Prostate gland (tissue), 2 donors: ENCODE results near the gene GMDS. TPM values are rescaled to one million over a fixed set of nuclear protein-coding genes. Genes with fewer than 3 reads are reported as not detected.
"Not testable (repeated sequence)": the region's sequence is repeated elsewhere in the genome, so short reads cannot be mapped to it uniquely, and the experiment has no call there.

Experiments
- DNase-seq: peaks from one replicate; pipeline ENCODE4 v3.0.0-alpha.2; 2019; ENCODE audit warnings: low spot score
- H3K27ac ChIP-seq, 2 donors: fragments of 200-600 bp; sonication (generic); 2 replicates each; pipeline ENCODE4 v1.5.1; 2017 to 2019
- H3K27me3 ChIP-seq: fragments of 200-600 bp; sonication (generic); replicated peaks from 2 replicates; pipeline ENCODE4 v1.5.1; 2019; ENCODE audit not compliant: insufficient read depth
- H3K36me3 ChIP-seq, 2 donors: fragments of 200-600 bp; sonication (generic); 1 replicate in 1 of 2; 2 replicates in 1 of 2; pipeline versions ENCODE4 v1.5.1 to v1.8.1; 2017 to 2019
- H3K4me1 ChIP-seq: fragments of 200-600 bp; sonication (generic); replicated peaks from 2 replicates; pipeline ENCODE4 v1.5.1; 2019
- H3K4me3 ChIP-seq, 2 donors: fragments of 200-600 bp; sonication (generic); 2 replicates each; pipeline ENCODE4 v1.5.1; 2017 to 2019
- H3K9me3 ChIP-seq: fragments of 200-600 bp; sonication (generic); 2 replicates; pipeline ENCODE4 v1.5.1; 2017
- CTCF ChIP-seq, 4 experiments: fragments of 200-600 bp in 2 of 4; fragments of 450-650 bp in 2 of 4; sonication (generic) in 2 of 4; IDR thresholded peaks; 1 replicate in 3 of 4; 2 replicates in 1 of 4; pipeline ENCODE4 v1.5.1; 2016 to 2019; ENCODE audit warnings: antibody characterized with exemption in 4 of 4, mild to moderate bottlenecking in 2 of 4, moderate library complexity in 2 of 4
- POLR2A ChIP-seq: fragments of 450-650 bp; IDR thresholded peaks from one replicate; pipeline ENCODE4 v1.6.1; 2016; ENCODE audit warnings: antibody characterized with exemption, mild to moderate bottlenecking
- POLR2AphosphoS5 ChIP-seq: sonication (generic); formaldehyde crosslinking; IDR thresholded peaks from one replicate; pipeline ENCODE4 v1.6.1; 2017; ENCODE audit warnings: antibody characterized with exemption
- WGBS: methylation state at CpG from one replicate; pipeline ENCODE4 v1.1.5; 2018; 5-methylcytosine and 5-hydroxymethylcytosine counted together
- intact Hi-C: fragments of 100-400 bp; cut with DNase I; formaldehyde crosslinking; loops from one replicate; pipeline ENCODE4 v1.14.2; 2022
- total RNA-seq, 2 donors: library from RNA; depleted of rRNA; stranded (reverse); fragments of >200 nt; gene quantifications; one replicate each; pipeline ENCODE4 v1.1.0, GENCODE V29; 2016

Gene GMDS
- total RNA-seq, 2 donors from 2014 or later, result 24.9 to 29.9 TPM

- Histone ChIP-seq H3K9me3 (no peaks in the 10 kb centered on the region), H3K4me3 (no peak overlapping the region), H3K27me3 (no peaks in the 10 kb centered on the region), H3K27ac (no peak overlapping the region), H3K36me3 (no peaks in the 10 kb centered on the region), H3K4me1 (no peaks in the 10 kb centered on the region)
- no peak for DNase-seq
- WGBS, result 82% methylated on average over 5 of the region's 5 CpGs
- TF ChIP-seq POLR2AphosphoS5, result no peak
- TF ChIP-seq POLR2A, result no peak
- TF ChIP-seq CTCF (IDR thresholded peaks at IDR 0.05), result no peak
- intact Hi-C loops, result no loop called here
These were observed 395.7 kb downstream of the GMDS start for GRCh38 chr6:1849691-1850090.

- H3K27ac ChIP-seq, result no peak overlapping the region
- H3K4me1 ChIP-seq, result no peaks in the 10 kb centered on the region
- no peaks in the 10 kb centered on the region for H3K27me3 ChIP-seq
- DNase-seq, result no peak
- TF ChIP-seq POLR2A (no peak), CTCF (IDR thresholded peaks at IDR 0.05) (no peak), POLR2AphosphoS5 (no peak)
- WGBS, result 71% methylated on average over 1 of the region's 1 CpG
- no peaks in the 10 kb centered on the region for H3K36me3 ChIP-seq
- no peaks in the 10 kb centered on the region for H3K9me3 ChIP-seq
- H3K4me3 ChIP-seq, result no peak overlapping the region
- intact Hi-C loops, result no loop called here
These were observed 396.7 kb downstream of the GMDS start for GRCh38 chr6:1848752-1849151.

- TF ChIP-seq POLR2A, result no peak
- TF ChIP-seq CTCF (IDR thresholded peaks at IDR 0.05), result no peak
- TF ChIP-seq POLR2AphosphoS5, result no peak
- Histone ChIP-seq H3K4me1 (no peaks in the 10 kb centered on the region), H3K9me3 (no peaks in the 10 kb centered on the region), H3K27me3 (no peaks in the 10 kb centered on the region), H3K4me3 (no peak overlapping the region), H3K27ac (no peak overlapping the region), H3K36me3 (no peaks in the 10 kb centered on the region)
- intact Hi-C loops, result no loop called here
- no peak for DNase-seq
- 93% methylated on average over 3 of the region's 3 CpGs for WGBS
These were observed 398.8 kb downstream of the GMDS start for GRCh38 chr6:1846611-1847010.

- H3K36me3 ChIP-seq, intact Hi-C loops, H3K27ac ChIP-seq, DNase-seq, H3K9me3 ChIP-seq, H3K27me3 ChIP-seq, H3K4me3 ChIP-seq, H3K4me1 ChIP-seq: not testable (repeated sequence)
- 99% methylated on average over 5 of the region's 5 CpGs for WGBS
These were observed 399.9 kb downstream of the GMDS start for GRCh38 chr6:1845543-1845942.

GRCh38 chr6:1842334-1842733, 403.1 kb downstream of the GMDS start:
- Histone ChIP-seq H3K4me3 (no peak overlapping the region), H3K36me3 (no peaks in the 10 kb centered on the region), H3K4me1 (no peaks in the 10 kb centered on the region), H3K27ac (no peak overlapping the region), H3K9me3 (no peaks in the 10 kb centered on the region), H3K27me3 (no peaks in the 10 kb centered on the region)
- 70% methylated on average over 2 of the region's 2 CpGs for WGBS
- TF ChIP-seq POLR2AphosphoS5, result no peak
- no peak for DNase-seq
- intact Hi-C loops, result no loop called here

- H3K4me1 ChIP-seq, result no peaks in the 10 kb centered on the region
- no peaks in the 10 kb centered on the region for H3K36me3 ChIP-seq
- DNase-seq, result no peak
- WGBS, result 67% methylated on average over 3 of the region's 3 CpGs
- H3K4me3 ChIP-seq, result no peak overlapping the region
- no peaks in the 10 kb centered on the region for H3K27me3 ChIP-seq
- no peaks in the 10 kb centered on the region for H3K9me3 ChIP-seq
- TF ChIP-seq POLR2AphosphoS5, result no peak
- TF ChIP-seq POLR2A, result no peak
- TF ChIP-seq CTCF (IDR thresholded peaks at IDR 0.05), result no peak
- no peak overlapping the region for H3K27ac ChIP-seq
- intact Hi-C loops, result no loop called here
These were observed 404.3 kb downstream of the GMDS start for GRCh38 chr6:1841136-1841535.
